Measurements from ENCODE around the gene TMEM119. TPM values are rescaled to one million over a fixed set of nuclear protein-coding genes. Genes with fewer than 3 reads are reported as not detected.
"Not testable (repeated sequence)": the region's sequence is repeated elsewhere in the genome, so short reads cannot be mapped to it uniquely, and the experiment has no call there.

The TMEM119 gene
- total RNA-seq, 1 donor from 2014 or later: not detected

- peaks cover 20% of the 10 kb centered on the region for H3K36me3 Mint-ChIP-seq (ENCODE audit: low read depth)
- H3K4me3 Mint-ChIP-seq; H3K27me3 Mint-ChIP-seq (ENCODE audit: insufficient read depth); H3K27ac Mint-ChIP-seq; intact Hi-C loops (cut with micrococcal nuclease); H3K9me3 Mint-ChIP-seq; DNase-seq (ENCODE audit: low spot score): not testable (repeated sequence)
- peaks cover 81% of the 10 kb centered on the region for H3K4me1 Mint-ChIP-seq (ENCODE audit: low read depth)
Measured at GRCh38 chr12:108555383-108555782, 42.5 kb downstream of the TMEM119 start.

DNA sequence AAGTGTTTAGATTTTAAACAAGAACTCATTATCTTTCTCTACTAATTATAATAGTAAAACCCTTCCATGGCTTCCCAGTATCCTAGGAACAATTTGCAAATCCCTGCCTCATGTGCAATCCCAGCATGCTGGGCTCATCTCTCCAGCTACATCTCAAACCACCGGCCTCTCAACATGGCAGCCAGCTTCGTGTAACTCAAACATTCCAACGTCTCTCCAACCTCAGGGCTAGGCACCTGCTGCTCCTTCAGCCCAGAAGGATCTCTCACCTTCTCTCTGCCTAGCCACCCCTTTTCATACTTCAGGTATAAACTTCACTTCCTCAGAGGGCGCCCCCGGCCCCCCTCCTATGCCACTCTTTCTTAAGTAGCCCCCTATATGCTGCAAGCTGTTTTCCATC lies 44.1 kb downstream of the TMEM119 start:
- no peak overlapping the region for H3K4me3 Mint-ChIP-seq
- DNase-seq (ENCODE audit: low spot score): no peak
- H3K27me3 Mint-ChIP-seq (ENCODE audit: insufficient read depth): no peaks in the 10 kb centered on the region
- peaks cover 69% of the 10 kb centered on the region for H3K4me1 Mint-ChIP-seq (ENCODE audit: low read depth)
- intact Hi-C loops (cut with micrococcal nuclease): no loop called here
- H3K27ac Mint-ChIP-seq: no peak overlapping the region
- H3K9me3 Mint-ChIP-seq: no peaks in the 10 kb centered on the region
- peaks cover 21% of the 10 kb centered on the region for H3K36me3 Mint-ChIP-seq (ENCODE audit: low read depth)

- DNase-seq (ENCODE audit: low spot score): no peak
- intact Hi-C loops (cut with micrococcal nuclease): no loop called here
- H3K4me1 Mint-ChIP-seq (ENCODE audit: low read depth): peaks cover 53% of the 10 kb centered on the region
- H3K4me3 Mint-ChIP-seq: no peak overlapping the region
- no peaks in the 10 kb centered on the region for H3K9me3 Mint-ChIP-seq
- H3K36me3 Mint-ChIP-seq (ENCODE audit: low read depth): peaks cover 31% of the 10 kb centered on the region
- H3K27me3 Mint-ChIP-seq (ENCODE audit: insufficient read depth): no peaks in the 10 kb centered on the region
- H3K27ac Mint-ChIP-seq: no peak overlapping the region
Measured at GRCh38 chr12:108551535-108551934, 46.3 kb downstream of the TMEM119 start.

DNA sequence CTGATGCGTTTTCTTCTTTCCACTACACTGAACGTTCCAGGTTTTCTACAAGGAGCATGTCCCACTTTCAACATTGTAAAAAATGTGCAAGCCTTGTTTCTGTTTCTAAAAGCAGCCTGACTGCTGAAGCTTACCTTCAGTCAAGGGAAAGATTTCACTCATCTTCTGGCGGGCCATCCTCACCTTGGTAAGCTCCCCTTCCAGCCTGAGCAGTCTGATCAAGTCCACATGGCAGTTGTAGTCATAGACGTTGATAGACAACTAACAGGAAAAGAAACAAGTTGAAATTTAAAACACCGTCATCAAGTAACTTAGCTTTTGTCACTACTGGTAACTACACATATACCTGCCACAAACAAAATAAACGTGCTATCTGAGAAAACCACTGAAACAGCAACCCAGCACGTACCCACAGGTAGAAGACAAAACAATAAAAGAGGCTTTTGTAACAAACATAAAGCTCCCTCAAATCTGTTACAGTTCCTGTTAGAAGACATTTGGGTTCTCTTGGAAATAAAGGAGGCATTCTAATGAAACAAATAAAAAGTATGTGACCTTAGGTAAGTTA lies 48.8 kb downstream of the TMEM119 start:
- Mint-ChIP-seq H3K27ac (no peak overlapping the region), H3K36me3 (ENCODE audit: low read depth) (peaks cover 35% of the 10 kb centered on the region), H3K27me3 (ENCODE audit: insufficient read depth) (no peaks in the 10 kb centered on the region), H3K4me3 (no peak overlapping the region), H3K9me3 (no peaks in the 10 kb centered on the region), H3K4me1 (ENCODE audit: low read depth) (peaks cover 43% of the 10 kb centered on the region)
- DNase-seq (ENCODE audit: low spot score): no peak
- intact Hi-C loops (cut with micrococcal nuclease): no loop called here

- Mint-ChIP-seq H3K27me3 (ENCODE audit: insufficient read depth) (no peaks in the 10 kb centered on the region), H3K4me3 (no peak overlapping the region), H3K4me1 (ENCODE audit: low read depth) (peaks cover 34% of the 10 kb centered on the region), H3K27ac (no peak overlapping the region), H3K9me3 (no peaks in the 10 kb centered on the region), H3K36me3 (ENCODE audit: low read depth) (peaks cover 44% of the 10 kb centered on the region)
- intact Hi-C loops (cut with micrococcal nuclease): no loop called here
- no peak for DNase-seq (ENCODE audit: low spot score)
Measured at GRCh38 chr12:108547686-108548085, 50.2 kb downstream of the TMEM119 start.

GRCh38 chr12:108543652-108544051 lies 54.2 kb downstream of the TMEM119 start:
- H3K4me3 Mint-ChIP-seq: no peak overlapping the region
- H3K9me3 Mint-ChIP-seq: no peaks in the 10 kb centered on the region
- intact Hi-C loops (cut with micrococcal nuclease): no loop called here
- peaks cover 46% of the 10 kb centered on the region for H3K36me3 Mint-ChIP-seq (ENCODE audit: low read depth)
- H3K27me3 Mint-ChIP-seq (ENCODE audit: insufficient read depth): no peaks in the 10 kb centered on the region
- no peak overlapping the region for H3K27ac Mint-ChIP-seq
- H3K4me1 Mint-ChIP-seq (ENCODE audit: low read depth): peaks cover 26% of the 10 kb centered on the region
- no peak for DNase-seq (ENCODE audit: low spot score)

GRCh38 chr12:108542320-108542719 lies 55.6 kb downstream of the TMEM119 start:
- Mint-ChIP-seq H3K36me3 (ENCODE audit: low read depth) (peaks cover 47% of the 10 kb centered on the region), H3K9me3 (no peaks in the 10 kb centered on the region), H3K27ac (no peak overlapping the region), H3K27me3 (ENCODE audit: insufficient read depth) (no peaks in the 10 kb centered on the region), H3K4me1 (ENCODE audit: low read depth) (peaks cover 26% of the 10 kb centered on the region), H3K4me3 (no peak overlapping the region)
- DNase-seq (ENCODE audit: low spot score): no peak
- intact Hi-C loops (cut with micrococcal nuclease): no loop called here

Other genes starting within 250 kb of the TMEM119 start
- gene FICD, start 82.8 kb downstream of the TMEM119 start, total RNA-seq: 6.1 and 6.8 TPM in 2 replicates
- 83.3 and 96.4 TPM in 2 replicates for gene SART3, start 36.9 kb downstream of the TMEM119 start, total RNA-seq
- 73.8 and 74.9 TPM in 2 replicates for gene ISCU, start 35.5 kb downstream of the TMEM119 start, total RNA-seq
- 51.9 and 53.5 TPM in 2 replicates for gene SELPLG, start 35.8 kb upstream of the TMEM119 start, total RNA-seq
- 46.1 and 49.7 TPM in 2 replicates for gene CORO1C, start 133.4 kb upstream of the TMEM119 start, total RNA-seq

Data from activated T-helper 1 cell treated with anti-CD3 and anti-CD28 coated beads, Interleukin-12 subunit alpha, Interleukin-12 subunit beta, Interleukin-2, Interleukin-4 antibody, amounts not matched to agents 30 ng/mL and 10 ng/mL and 1 ng/mL, durations not matched to agents 14 hours and 24 hours and 36 hours (primary cell).